Activated T-helper 1 cell treated with anti-CD3 and anti-CD28 coated beads, Interleukin-12 subunit alpha, Interleukin-12 subunit beta, Interleukin-2, Interleukin-4 antibody, amounts not matched to agents 30 ng/mL and 10 ng/mL and 1 ng/mL, durations not matched to agents 14 hours and 24 hours and 36 hours (primary cell): ENCODE data around the gene OSR1. TPM values are rescaled to one million over a fixed set of nuclear protein-coding genes. Genes with fewer than 3 reads are reported as not detected.
A peak's percentile ranks its signal among the peaks of the same experiment; 100 is the strongest.

Source experiments
- DNase-seq: peaks from one replicate; pipeline ENCODE4 v3.0.0; 2021; ENCODE audit warnings: low spot score
- H3K27ac Mint-ChIP-seq: one replicate; pipeline ENCODE4 v1.8.0; 2021; ENCODE audit warnings: mild to moderate bottlenecking, mixed read lengths
- H3K27me3 Mint-ChIP-seq: one replicate; pipeline ENCODE4 v1.8.0; 2022; ENCODE audit warnings: mild to moderate bottlenecking, moderate library complexity, mixed read lengths; ENCODE audit not compliant: insufficient read depth
- H3K36me3 Mint-ChIP-seq: one replicate; pipeline ENCODE4 v1.8.0; 2021; ENCODE audit warnings: low read depth, mixed read lengths
- H3K4me1 Mint-ChIP-seq: one replicate; pipeline ENCODE4 v1.8.0; 2021; ENCODE audit warnings: low read depth, mixed read lengths
- H3K4me3 Mint-ChIP-seq: one replicate; pipeline ENCODE4 v1.8.0; 2021; ENCODE audit warnings: mild to moderate bottlenecking, moderate library complexity, mixed read lengths
- H3K9me3 Mint-ChIP-seq: one replicate; pipeline ENCODE4 v1.8.0; 2021; ENCODE audit warnings: mixed read lengths
- intact Hi-C: fragments of 100-400 bp; cut with micrococcal nuclease; formaldehyde crosslinking; loops from one replicate; pipeline ENCODE4 v1.15.1; 2024
- total RNA-seq: library from RNA; stranded (reverse); gene quantifications from 2 replicates; pipeline ENCODE4 v1.2.3, GENCODE V29; 2022

The OSR1 gene
- total RNA-seq, 1 donor from 2014 or later: not detected

DNA sequence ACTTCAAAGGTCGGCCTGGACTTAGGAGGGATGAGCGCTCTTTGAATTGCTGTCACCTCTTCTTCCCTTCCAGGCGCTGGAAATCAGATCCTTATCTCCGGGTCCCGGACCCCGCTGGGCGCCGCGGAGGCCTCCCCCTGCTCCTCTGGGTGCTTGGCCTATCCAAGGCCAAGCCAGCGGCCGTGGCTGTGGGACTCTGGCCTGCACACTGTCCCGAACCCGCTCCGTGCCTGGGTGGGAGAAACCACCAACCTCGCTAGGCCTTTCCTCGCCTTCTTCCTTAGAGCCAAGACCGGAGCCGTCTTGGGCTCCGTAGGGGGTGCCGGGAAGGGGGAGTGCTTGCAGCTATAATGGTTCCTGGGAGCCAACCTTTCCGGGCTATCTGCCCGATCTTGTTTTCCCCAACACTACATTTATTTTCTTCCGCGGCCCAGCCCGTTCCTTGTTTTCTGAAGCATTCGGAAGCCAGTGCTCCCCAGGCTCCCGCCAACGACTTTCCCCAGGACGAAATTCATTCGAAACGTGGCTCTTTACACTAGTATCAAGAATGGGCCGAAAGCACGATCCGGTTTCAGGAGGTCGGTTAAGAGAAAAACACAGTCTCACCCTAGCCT is 2.4 kb downstream of the OSR1 start:
- intact Hi-C loops: loop anchor here (10.0 kb wide), 1 partner anchor 1481 kb away; the partner anchor contains the start of gene KCNS3
- H3K27ac Mint-ChIP-seq: peak overlapping the region; percentile 64
- H3K36me3 Mint-ChIP-seq: peaks cover 4% of the 10 kb centered on the region
- H3K9me3 Mint-ChIP-seq: no peaks in the 10 kb centered on the region
- no peak for DNase-seq
- H3K4me1 Mint-ChIP-seq: peaks cover 18% of the 10 kb centered on the region
- H3K27me3 Mint-ChIP-seq: peaks cover 85% of the 10 kb centered on the region
- no peak overlapping the region for H3K4me3 Mint-ChIP-seq

DNA sequence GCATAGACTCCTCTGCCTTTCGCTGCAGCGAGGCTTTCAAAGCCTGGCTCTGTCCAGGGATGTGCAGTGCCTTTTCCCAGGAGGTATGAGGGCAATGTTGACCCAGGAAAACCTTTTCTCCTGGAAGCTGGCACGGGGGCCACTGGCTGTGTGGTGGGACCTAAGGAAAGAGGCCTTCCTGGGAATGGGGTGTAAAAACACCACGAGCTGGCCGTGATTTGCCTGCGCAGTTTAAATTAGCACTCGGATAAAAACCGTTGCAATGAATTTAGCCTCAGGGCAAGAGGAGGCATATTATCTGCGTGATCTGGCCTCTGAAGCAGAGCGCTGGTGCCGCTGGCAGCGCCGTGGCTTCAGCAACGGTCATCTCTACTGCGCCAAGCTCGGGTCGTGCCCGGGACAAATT is 3.0 kb downstream of the OSR1 start:
- no peaks in the 10 kb centered on the region for H3K9me3 Mint-ChIP-seq
- H3K4me3 Mint-ChIP-seq: no peak overlapping the region
- H3K27ac Mint-ChIP-seq: peak overlapping the region; percentile 55
- intact Hi-C loops: loop anchor here (10.0 kb wide), 1 partner anchor 1481 kb away; the partner anchor contains the start of gene KCNS3
- H3K4me1 Mint-ChIP-seq: peaks cover 23% of the 10 kb centered on the region
- peaks cover 84% of the 10 kb centered on the region for H3K27me3 Mint-ChIP-seq
- no peak for DNase-seq
- H3K36me3 Mint-ChIP-seq: peaks cover 4% of the 10 kb centered on the region

DNA sequence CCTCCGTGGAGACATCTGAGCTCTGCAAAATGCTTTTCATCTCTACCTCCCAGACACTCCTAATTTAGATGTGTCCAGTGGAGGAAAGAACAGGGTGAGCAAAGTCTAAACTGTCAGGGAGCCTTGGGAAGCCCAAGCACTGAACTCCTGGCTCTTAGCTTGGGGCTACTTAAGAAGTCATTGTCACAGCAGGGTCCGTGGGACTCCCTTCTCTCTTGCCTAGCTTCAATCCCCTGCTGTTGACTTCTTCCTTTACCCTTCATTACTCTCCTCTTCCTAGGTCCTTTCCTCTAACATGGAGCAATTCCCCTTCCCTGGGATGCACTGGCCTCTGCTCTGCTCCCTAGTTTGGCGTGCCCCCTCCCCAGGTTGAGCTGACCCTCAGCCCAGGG is 3.4 kb downstream of the OSR1 start:
- no peak overlapping the region for H3K4me3 Mint-ChIP-seq
- DNase-seq: no peak
- H3K9me3 Mint-ChIP-seq: no peaks in the 10 kb centered on the region
- H3K27me3 Mint-ChIP-seq: peaks cover 82% of the 10 kb centered on the region
- H3K4me1 Mint-ChIP-seq: peaks cover 23% of the 10 kb centered on the region
- H3K36me3 Mint-ChIP-seq: peaks cover 4% of the 10 kb centered on the region
- H3K27ac Mint-ChIP-seq: no peak overlapping the region
- intact Hi-C loops: loop anchor here (10.0 kb wide), 1 partner anchor 1480 kb away; the partner anchor contains the start of gene KCNS3

DNA sequence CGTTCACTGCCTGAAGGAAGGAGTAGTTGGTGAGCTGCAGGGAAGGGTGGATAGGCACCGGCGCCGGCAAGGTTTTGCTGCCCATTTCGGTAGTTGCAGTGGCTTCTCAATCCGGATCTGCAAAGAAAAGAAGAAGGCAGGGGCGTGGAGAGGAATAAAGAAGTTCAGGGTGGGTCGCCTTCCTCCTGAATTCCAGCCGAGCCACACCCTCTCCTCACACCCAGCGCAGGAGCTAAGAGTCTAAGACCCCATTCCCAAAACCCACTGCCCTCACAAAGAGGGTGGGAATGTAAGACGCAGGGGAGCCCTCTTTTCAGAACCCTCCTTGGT is 4.7 kb downstream of the OSR1 start:
- Mint-ChIP-seq H3K27ac (no peak overlapping the region), H3K27me3 (peaks cover 81% of the 10 kb centered on the region), H3K9me3 (no peaks in the 10 kb centered on the region), H3K4me3 (no peak overlapping the region), H3K36me3 (peaks cover 4% of the 10 kb centered on the region), H3K4me1 (peaks cover 23% of the 10 kb centered on the region)
- DNase-seq: no peak
- intact Hi-C loops: loop anchor here (5.0 to 10.0 kb wide), 2 partner anchors 1479 to 1816 kb away; partner anchors contain the start of gene KCNS3

DNA sequence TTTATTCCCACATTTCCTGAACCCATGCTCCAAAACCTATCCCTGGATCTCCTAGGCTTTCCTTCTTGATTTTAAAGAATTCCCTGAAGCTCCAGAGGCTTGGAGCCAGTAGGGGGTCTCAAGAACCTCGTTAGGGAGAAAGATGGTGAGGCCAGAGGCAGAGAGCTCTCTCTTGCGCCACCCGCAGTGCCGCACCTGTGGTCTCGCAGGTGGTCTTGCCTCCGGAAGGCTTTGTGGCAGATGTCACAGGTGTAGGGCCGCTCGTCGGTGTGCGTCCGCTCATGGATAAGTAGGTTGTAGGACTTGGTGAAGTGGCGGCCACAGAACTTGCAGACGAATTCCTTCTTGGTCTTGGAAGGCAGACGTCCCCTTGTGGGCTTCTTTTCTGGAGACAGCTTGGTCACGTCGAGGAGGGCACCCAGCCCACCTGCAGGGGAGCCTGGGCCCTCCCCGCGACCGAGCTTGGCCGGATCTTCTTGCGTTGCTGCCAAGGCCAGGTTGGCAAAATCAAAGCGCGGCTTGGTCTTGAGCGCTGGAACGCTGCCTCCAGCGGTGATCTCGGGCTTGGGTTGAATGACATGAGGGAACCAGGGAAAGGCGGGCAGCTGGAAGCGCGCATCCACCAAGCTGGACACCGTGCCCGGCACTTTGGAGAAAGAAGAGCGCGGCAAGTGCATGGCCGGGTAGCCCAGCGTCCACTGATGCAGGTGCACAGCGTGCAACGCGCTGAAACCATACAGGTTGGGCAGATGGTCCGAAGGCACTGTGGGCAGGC is 5.3 kb downstream of the OSR1 start:
- no peak overlapping the region for H3K4me3 Mint-ChIP-seq
- peaks cover 81% of the 10 kb centered on the region for H3K27me3 Mint-ChIP-seq
- DNase-seq: no peak
- intact Hi-C loops: loop anchor here (5.0 to 10.0 kb wide), 2 partner anchors 1478 to 1816 kb away; partner anchors contain the start of gene KCNS3
- H3K9me3 Mint-ChIP-seq: no peaks in the 10 kb centered on the region
- peaks cover 4% of the 10 kb centered on the region for H3K36me3 Mint-ChIP-seq
- H3K27ac Mint-ChIP-seq: no peak overlapping the region
- peaks cover 26% of the 10 kb centered on the region for H3K4me1 Mint-ChIP-seq

DNA sequence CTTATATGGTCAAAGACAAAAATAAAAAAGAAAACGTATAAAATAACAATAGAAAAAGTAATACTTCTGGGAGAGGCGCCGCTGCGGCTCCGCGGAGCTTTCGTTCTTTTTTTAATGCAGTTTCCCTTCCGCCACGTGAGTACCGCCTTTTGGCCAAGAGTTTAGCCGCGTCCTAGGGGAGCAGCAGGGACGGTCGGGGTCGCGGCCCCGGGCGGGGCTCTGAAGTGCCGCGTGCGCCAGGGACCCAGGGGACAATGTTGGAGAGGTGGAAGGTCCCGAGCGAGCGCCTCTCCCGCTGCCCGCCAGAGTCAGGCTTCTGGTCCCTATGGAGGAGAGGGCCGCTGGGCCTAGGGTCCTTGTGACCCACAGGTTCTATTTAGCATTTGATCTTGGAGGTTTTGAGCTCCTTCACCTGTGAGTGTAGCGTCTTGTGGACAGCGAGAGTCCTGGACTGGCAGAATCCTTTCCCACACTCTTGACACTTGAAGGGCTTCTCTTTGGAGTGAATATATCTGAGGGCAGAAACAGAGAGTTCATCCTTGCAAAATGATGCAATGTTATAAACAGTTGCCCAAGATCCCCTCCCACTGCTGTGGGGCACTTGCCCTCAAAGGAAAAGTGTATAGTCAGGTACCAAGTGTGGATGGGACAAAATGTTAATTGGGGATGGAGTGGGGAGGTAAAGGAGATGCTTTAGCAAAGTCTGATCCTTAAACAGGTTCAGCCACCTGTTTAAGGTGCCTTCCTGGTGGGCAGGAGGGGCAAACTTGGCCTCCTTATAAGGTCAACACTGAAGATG is 6.3 kb downstream of the OSR1 start:
- DNase-seq: no peak
- H3K36me3 Mint-ChIP-seq: peaks cover 4% of the 10 kb centered on the region
- intact Hi-C loops: loop anchor here (5.0 to 10.0 kb wide), 2 partner anchors 1477 to 1815 kb away; partner anchors contain the start of gene KCNS3

DNA sequence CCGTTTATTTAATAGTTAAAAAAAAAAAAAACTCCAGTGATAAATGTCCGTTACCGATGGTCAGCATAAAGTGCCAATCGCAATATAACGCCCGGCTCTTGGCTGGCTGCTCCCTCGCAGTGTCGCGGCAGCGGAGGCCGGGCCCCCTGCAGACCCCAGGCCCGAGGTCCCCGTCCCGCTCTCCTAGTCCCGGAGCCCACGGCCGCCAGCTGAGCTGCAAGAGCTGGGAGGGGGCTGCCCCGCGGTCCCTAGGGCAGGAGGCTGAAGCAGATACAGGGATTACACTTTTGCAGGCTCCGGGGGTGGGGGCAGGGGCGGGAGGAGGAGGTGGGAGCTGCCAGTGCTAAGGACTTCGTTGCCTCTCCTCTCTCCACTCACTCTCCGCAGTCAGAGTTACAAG is 6.9 kb downstream of the OSR1 start:
- DNase-seq: no peak
- peaks cover 68% of the 10 kb centered on the region for H3K27me3 Mint-ChIP-seq
- H3K9me3 Mint-ChIP-seq: no peaks in the 10 kb centered on the region
- intact Hi-C loops: loop anchor here (5.0 to 10.0 kb wide), 2 partner anchors 1477 to 1814 kb away; partner anchors contain the start of gene KCNS3
- peaks cover 26% of the 10 kb centered on the region for H3K4me1 Mint-ChIP-seq
- H3K27ac Mint-ChIP-seq: no peak overlapping the region
- H3K36me3 Mint-ChIP-seq: peaks cover 6% of the 10 kb centered on the region
- H3K4me3 Mint-ChIP-seq: no peak overlapping the region

More for the DNA sequence above, 6.3 kb downstream of the OSR1 start:
- no peak overlapping the region for H3K4me3 Mint-ChIP-seq
- H3K27ac Mint-ChIP-seq: no peak overlapping the region
- H3K27me3 Mint-ChIP-seq: peaks cover 74% of the 10 kb centered on the region
- H3K4me1 Mint-ChIP-seq: peaks cover 27% of the 10 kb centered on the region
- no peaks in the 10 kb centered on the region for H3K9me3 Mint-ChIP-seq

DNA sequence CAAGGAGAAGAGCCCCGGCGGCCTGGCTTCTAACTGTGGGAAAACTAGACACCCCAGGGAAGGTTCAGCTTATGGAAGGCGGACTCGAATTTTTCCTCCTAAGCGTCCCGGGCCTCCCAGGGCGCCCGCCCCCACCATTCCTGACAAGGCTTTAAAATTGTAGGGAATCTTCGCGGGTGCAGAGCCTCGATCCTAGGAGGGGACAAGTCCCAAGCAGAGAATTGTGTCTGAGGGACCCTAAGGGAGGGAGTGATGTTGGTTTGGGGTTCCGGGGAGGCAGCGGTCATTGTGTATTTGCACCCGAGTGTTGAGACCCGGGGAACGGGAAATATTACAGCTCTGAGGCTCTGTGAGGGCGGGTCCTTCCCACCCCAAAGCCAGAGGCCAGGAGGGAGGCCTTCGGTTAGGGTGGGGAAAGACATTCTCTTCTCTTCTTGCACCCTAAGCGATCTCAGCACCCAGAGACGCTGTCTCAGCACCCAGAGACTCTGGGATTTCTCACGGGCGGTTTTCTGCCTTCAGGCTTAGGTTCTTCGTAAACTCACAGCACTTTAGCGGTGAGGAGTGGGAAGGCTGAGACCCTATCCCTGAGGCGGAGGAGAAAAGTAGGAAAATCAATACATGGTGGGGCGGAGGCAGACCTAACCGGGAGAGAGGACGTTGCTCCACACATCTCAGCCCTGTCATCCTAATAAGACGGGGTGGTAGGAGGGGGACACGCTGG is 7.6 kb downstream of the OSR1 start:
- peaks cover 63% of the 10 kb centered on the region for H3K27me3 Mint-ChIP-seq
- H3K27ac Mint-ChIP-seq: peak overlapping the region; percentile 40
- peak overlapping the region; percentile 61 for H3K4me3 Mint-ChIP-seq
- intact Hi-C loops: loop anchor here (5.0 to 10.0 kb wide), 2 partner anchors 1476 to 1814 kb away; partner anchors contain the start of gene KCNS3
- no peak for DNase-seq
- peaks cover 8% of the 10 kb centered on the region for H3K36me3 Mint-ChIP-seq
- H3K9me3 Mint-ChIP-seq: no peaks in the 10 kb centered on the region
- H3K4me1 Mint-ChIP-seq: peaks cover 24% of the 10 kb centered on the region

DNA sequence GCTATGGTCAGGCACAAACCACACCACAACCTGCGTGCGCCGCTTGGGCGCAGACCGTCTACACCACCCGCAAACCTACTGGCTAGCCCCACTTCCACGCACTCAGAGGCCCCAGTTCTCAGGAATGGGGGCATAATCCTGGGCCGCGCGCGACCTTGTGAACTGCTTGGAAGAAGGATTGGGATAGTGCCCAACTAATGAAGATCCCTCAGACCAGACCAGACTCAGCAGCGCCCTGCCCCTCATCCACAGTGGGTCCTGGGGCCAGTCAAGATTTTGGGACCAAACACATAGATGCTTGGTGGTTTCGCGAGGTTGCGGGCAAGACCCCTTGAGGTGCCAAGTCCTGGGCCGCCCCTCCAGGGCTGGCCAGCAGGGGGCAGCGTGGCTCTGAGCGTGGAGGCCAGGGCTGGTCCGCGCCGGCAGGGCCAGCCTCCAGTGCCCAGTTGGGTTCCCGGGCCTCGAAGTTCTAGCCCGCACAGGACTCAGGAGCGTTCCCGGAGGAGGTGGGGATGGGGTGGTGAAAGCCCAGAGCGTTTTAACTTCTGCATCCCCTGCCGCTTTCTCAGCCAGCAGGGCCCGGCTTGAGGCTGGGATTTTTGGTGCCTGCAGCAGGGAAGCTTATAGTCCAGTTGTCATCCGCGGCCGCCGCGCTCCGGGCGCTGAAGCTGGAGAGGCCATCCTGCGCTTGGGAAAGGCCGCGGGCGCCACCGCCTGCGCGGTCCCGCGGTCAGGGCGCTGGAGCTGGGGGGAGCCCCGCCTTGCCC is 8.3 kb downstream of the OSR1 start:
- Mint-ChIP-seq H3K36me3 (peaks cover 7% of the 10 kb centered on the region), H3K9me3 (no peaks in the 10 kb centered on the region), H3K27me3 (peaks cover 57% of the 10 kb centered on the region), H3K4me1 (peaks cover 24% of the 10 kb centered on the region), H3K4me3 (no peak overlapping the region), H3K27ac (no peak overlapping the region)
- DNase-seq: peak; percentile 35
- intact Hi-C loops: loop anchor here (2.0 to 10.0 kb wide), 10 partner anchors 513 to 1813 kb away; partner anchors contain the start of genes GEN1, HS1BP3, KCNS3 and LAPTM4A

DNA sequence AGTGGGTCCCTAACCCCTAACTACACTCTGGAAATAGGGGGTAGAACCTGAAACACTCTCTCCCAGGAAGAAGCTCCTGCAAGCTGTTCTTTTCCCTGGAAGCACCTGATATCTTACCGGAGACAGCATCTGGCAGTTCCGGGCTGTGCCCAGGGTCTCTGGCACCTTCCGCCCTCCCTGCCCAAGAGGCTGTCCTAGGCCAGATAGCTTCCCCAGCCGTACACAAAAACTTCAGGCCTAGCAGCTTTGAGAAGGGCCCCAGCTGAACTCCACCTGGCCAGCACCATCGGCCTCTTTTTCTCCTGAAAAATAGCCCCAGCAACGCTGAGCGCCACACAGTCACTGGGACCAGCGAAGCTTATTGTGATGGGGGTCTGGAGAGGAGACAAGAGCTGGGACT is 9.7 kb downstream of the OSR1 start:
- Mint-ChIP-seq H3K27ac (no peak overlapping the region), H3K9me3 (no peaks in the 10 kb centered on the region), H3K27me3 (peaks cover 43% of the 10 kb centered on the region), H3K36me3 (peaks cover 7% of the 10 kb centered on the region), H3K4me3 (no peak overlapping the region), H3K4me1 (peaks cover 24% of the 10 kb centered on the region)
- intact Hi-C loops: loop anchor here (1.0 to 5.0 kb wide), 11 partner anchors 14 to 1596 kb away; partner anchors contain the start of genes GEN1, HS1BP3, LAPTM4A and PUM2
- DNase-seq: no peak
